Lower leg skin (tissue), 4 donors: ENCODE data around the gene RRP15. TPM values are rescaled to one million over a fixed set of nuclear protein-coding genes. Genes with fewer than 3 reads are reported as not detected.
A peak's percentile ranks its signal among the peaks of the same experiment; 100 is the strongest.

Experiments
- DNase-seq, 2 donors: peaks; one replicate each; pipeline ENCODE4 v3.0.0-alpha.2; 2019; ENCODE audit warnings: low spot score in 2 of 2
- H3K4me3 ChIP-seq: fragments of 200-600 bp; sonication (generic); 2 replicates; pipeline ENCODE4 v1.5.1; 2017; ENCODE audit warnings: mild to moderate bottlenecking, low read depth; ENCODE audit not compliant: poor library complexity, severe bottlenecking
- POLR2A ChIP-seq, 2 donors: fragments of 450-650 bp; IDR thresholded peaks; one replicate each; pipeline ENCODE4 v1.6.1; 2016 to 2017; ENCODE audit warnings: antibody characterized with exemption in 2 of 2, mild to moderate bottlenecking in 1 of 2, moderate library complexity in 1 of 2
- WGBS, 2 donors: methylation state at CpG; one replicate each; pipeline ENCODE4 v1.1.5; 2018; 5-methylcytosine and 5-hydroxymethylcytosine counted together
- intact Hi-C: fragments of 100-400 bp; cut with DNase I; formaldehyde crosslinking; loops from one replicate; pipeline ENCODE4 v1.15.0; 2023; ENCODE audit warnings: low total_unique reads
- total RNA-seq, 4 donors: library from RNA; depleted of rRNA; stranded (reverse); fragments of >200 nt; gene quantifications; one replicate each; pipeline ENCODE4 v1.1.0, GENCODE V29; 2016
- TF ChIP-seq, protein P1 (sequence below), 3 donors: fragments of 450-650 bp; IDR thresholded peaks; one replicate each; pipeline ENCODE4 v1.5.1; 2016; ENCODE audit warnings: antibody characterized with exemption in 3 of 3, mild to moderate bottlenecking in 3 of 3, moderate library complexity in 2 of 3

Gene RRP15, protein sequence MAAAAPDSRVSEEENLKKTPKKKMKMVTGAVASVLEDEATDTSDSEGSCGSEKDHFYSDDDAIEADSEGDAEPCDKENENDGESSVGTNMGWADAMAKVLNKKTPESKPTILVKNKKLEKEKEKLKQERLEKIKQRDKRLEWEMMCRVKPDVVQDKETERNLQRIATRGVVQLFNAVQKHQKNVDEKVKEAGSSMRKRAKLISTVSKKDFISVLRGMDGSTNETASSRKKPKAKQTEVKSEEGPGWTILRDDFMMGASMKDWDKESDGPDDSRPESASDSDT
- 1 to 10 TPM; 1.8 to 7.2 (median 2.6) TPM for total RNA-seq

DNA sequence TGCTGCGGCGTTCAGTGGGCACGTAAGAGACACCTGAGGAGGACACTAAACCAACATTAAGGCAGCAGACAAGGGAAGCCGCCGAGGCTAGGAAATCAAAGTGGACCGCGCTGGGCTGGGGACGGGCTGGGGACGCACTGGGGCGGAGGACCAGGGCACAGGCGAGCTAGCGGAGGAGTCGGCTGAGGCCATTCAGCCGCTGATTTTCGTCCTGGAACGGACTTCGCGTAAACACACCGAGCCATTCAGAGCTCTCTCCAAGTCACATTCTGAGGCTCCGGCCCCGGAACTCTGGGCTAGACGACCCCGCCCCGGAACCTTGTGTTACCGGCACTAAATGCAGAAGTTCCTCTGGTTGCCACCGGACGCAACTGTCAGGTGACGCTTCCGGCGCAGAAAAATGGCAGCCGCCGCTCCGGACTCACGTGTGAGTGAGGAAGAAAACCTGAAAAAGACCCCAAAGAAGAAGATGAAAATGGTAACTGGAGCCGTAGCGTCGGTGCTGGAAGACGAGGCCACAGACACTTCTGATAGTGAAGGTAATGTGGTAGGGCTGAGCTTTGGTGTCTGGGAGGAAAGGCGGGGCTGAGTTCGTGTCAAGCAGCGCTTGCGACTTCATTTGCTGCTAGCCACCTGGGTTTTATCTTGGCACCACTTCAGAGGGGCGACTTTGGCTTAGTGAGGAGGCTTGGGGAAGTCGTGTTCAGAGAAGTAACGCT lies at the start of gene RRP15:
TSS of gene RRP15 (plus strand) at position 377 of the 719 bp plus-strand sequence. CDS start at position 401, 24 bp downstream.
- TF ChIP-seq POLR2A (IDR thresholded peaks at IDR 0.05), result no peak
- TF ChIP-seq, protein P1, sequence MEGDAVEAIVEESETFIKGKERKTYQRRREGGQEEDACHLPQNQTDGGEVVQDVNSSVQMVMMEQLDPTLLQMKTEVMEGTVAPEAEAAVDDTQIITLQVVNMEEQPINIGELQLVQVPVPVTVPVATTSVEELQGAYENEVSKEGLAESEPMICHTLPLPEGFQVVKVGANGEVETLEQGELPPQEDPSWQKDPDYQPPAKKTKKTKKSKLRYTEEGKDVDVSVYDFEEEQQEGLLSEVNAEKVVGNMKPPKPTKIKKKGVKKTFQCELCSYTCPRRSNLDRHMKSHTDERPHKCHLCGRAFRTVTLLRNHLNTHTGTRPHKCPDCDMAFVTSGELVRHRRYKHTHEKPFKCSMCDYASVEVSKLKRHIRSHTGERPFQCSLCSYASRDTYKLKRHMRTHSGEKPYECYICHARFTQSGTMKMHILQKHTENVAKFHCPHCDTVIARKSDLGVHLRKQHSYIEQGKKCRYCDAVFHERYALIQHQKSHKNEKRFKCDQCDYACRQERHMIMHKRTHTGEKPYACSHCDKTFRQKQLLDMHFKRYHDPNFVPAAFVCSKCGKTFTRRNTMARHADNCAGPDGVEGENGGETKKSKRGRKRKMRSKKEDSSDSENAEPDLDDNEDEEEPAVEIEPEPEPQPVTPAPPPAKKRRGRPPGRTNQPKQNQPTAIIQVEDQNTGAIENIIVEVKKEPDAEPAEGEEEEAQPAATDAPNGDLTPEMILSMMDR (IDR thresholded peaks at IDR 0.05), result peak in 1 of 3 donors; percentile 60
- intact Hi-C loops, result no loop called here

DNA sequence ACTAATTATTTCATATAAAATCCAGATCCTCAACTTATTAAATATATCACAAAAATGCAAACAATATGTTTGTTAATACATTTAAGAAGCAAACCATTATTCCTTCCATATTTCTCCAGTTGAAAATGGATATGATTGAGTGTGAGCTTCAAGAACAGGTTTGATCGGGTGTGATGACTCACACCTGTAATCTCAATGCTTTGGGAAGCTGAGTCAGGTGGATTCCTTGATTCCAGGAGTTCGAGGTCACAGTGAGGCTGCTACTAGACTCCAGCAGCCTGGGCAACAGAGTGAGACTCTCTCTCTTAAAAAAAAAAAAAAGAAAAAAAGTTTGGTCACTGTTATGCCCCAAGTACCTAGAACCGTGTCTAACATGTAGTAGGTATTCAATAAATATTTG lies 42.9 kb upstream of the RRP15 start:
- TF ChIP-seq POLR2A (IDR thresholded peaks at IDR 0.05), result no peak
- WGBS, 2 donors, result 69% methylated on average over 3 of the region's 3 CpGs
- intact Hi-C loops, result no loop called here
- H3K4me3 ChIP-seq, result no peak overlapping the region
- no peak for DNase-seq

More for the DNA sequence above, at the start of gene RRP15:
- peak; percentile 84 to 98 for DNase-seq
- WGBS, 2 donors, result 0% methylated on average over 30 to 37 of the region's 45 CpGs
- H3K4me3 ChIP-seq, result peak within 1 kb of the TSS; percentile 71

DNA sequence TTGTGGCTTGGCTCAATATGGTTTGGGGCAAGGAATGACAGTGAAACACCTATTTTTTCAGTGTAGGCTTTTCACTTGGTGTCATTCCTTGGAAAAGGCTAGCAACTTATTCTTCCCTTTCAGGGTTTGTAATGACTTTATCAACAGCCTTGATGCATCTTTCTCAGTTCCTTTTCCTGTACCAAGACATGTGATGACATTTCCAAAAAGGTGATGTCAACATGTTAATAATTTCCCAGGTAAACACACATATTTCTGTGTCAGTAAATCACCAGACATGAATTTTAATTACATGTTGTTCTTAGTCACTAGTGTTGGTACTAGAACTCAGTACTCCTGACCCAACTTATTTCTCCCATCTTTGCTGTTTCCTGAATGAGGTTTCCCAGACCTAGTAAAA lies 37.8 kb upstream of the RRP15 start:
- intact Hi-C loops, result no loop called here
- no peak overlapping the region for H3K4me3 ChIP-seq
- TF ChIP-seq, protein P1 (IDR thresholded peaks at IDR 0.05), result no peak
- no peak for TF ChIP-seq POLR2A (IDR thresholded peaks at IDR 0.05)
- DNase-seq, result no peak

DNA sequence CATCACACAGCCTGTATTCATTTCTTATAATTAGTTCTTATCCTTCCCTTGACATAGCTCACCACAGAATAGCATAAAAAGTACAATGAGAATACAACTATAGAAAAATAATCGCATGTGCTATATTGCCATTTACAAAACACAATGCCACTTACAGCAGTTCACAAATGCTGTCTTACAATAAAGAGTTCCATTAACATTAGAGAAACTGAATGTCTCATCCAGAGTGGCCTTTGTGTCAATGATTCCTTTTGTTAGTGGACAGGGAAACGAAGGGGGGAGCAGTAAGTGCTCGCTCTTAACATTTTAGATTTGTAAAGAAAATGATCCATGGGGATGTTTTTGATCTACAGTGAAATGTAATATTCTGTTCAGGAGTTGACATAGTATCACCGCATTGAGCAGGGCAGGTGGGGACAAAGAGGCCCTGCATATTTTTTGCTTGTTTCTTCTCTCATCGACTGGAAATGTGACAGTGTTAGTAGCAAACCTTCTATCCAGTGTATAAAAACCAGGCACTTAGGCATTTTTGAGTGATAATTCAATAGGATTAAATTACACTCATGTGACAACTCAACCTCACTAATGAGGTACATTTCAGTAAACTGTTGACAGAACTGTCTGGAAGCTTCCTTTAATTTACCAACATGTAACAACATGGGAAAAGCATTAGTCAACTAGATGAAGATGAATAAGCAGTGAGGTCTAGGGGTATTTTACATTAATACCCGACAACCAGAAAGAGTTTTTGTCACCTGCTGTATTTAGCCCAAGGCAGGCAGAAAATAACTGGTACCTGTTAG lies 35.6 kb upstream of the RRP15 start:
- no peak for DNase-seq
- no peak overlapping the region for H3K4me3 ChIP-seq
- TF ChIP-seq, protein P1 (IDR thresholded peaks at IDR 0.05), result no peak
- no peak for TF ChIP-seq POLR2A (IDR thresholded peaks at IDR 0.05)
- intact Hi-C loops, result no loop called here
- 74 to 76% methylated on average over 6 of the region's 6 CpGs for WGBS, 2 donors

DNA sequence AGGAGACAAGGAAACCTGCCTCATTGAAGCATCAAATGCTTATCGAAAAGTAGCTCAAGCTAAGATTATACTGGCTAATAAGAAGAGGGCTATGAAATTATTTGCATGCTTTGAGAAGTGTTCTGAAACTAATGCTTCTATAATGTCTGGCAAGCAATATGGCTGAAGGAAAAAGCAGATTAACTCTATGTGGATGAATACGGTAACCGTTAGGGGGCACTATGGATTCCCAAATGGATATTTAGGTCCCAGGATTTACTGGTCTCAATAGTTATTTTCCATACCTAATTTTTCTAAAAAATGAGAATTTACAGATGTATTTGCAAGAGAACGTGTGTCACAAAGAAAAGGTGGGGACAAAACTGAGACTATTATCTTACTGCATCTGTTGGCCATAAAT lies 34.6 kb upstream of the RRP15 start:
- TF ChIP-seq, protein P1 (IDR thresholded peaks at IDR 0.05), result no peak
- TF ChIP-seq POLR2A (IDR thresholded peaks at IDR 0.05), result no peak
- intact Hi-C loops, result no loop called here
- no peak for DNase-seq
- H3K4me3 ChIP-seq, result no peak overlapping the region
- 73 to 75% methylated on average over 4 of the region's 4 CpGs for WGBS, 2 donors
